Panc1 (cell line): Measurements from ENCODE around the gene GCNT3. TPM values are rescaled to one million over a fixed set of nuclear protein-coding genes. Genes with fewer than 3 reads are reported as not detected.

ENCODE experiments used
- ATAC-seq: fragments of 200-7000 bp; cut with Tn5 transposase; 2 replicates; pipeline ENCODE4 v1.9.1; 2020; ENCODE audit warnings: mild to moderate bottlenecking, moderate library complexity
- BruUV-seq: library from RNA; stranded (reverse); fragments of 400-500 nt; replicated peaks from 2 replicates; lab custom pipeline; 2021; lab: Mats Ljungman, UMichigan
- CTCF ChIA-PET: fragments of 300-600 bp; sonication (Branson Sonifier 250); formaldehyde crosslinking; loops from one replicate; lab custom pipeline; 2022; ENCODE audit warnings: antibody characterized with exemption; lab: Charles Lee
- POLR2A ChIA-PET: fragments of 300-600 bp; sonication (Branson Sonifier 250); formaldehyde crosslinking; loops from one replicate; lab custom pipeline; 2022; ENCODE audit warnings: antibody characterized with exemption; lab: Charles Lee
- DNase-seq: peaks from one replicate; pipeline ENCODE4 v3.0.0-alpha.2; 2010; ENCODE audit warnings: low read depth, low spot score
- H3K27ac ChIP-seq: 2 replicates; pipeline ENCODE4 v1.5.1; 2011; ENCODE audit warnings: mild to moderate bottlenecking, low read length, inconsistent platforms
- H3K27me3 ChIP-seq: fragments of 200-500 bp; sonication (Bioruptor generic); 2 replicates; pipeline ENCODE4 v1.6.0; 2014; ENCODE audit warnings: low read length, inconsistent platforms; ENCODE audit not compliant: control insufficient read depth, insufficient read depth
- H3K36me3 ChIP-seq: fragments of 200-500 bp; sonication (Bioruptor generic); 2 replicates; pipeline ENCODE4 v1.5.1; 2014; ENCODE audit warnings: inconsistent platforms, mild to moderate bottlenecking, low read length, moderate library complexity; ENCODE audit not compliant: control insufficient read depth, insufficient read depth
- H3K4me1 ChIP-seq: 2 replicates; pipeline ENCODE4 v1.5.1; 2011; ENCODE audit warnings: inconsistent platforms, mild to moderate bottlenecking, low read length, moderate library complexity; ENCODE audit not compliant: control insufficient read depth, insufficient read depth
- H3K4me3 ChIP-seq, 2 experiments: 2 replicates each; pipeline ENCODE4 v1.5.1; 2011 to 2012; ENCODE audit warnings: low read depth in 2 of 2, low read length in 2 of 2, mild to moderate bottlenecking in 2 of 2, inconsistent platforms in 1 of 2, moderate library complexity in 1 of 2
- H3K9me3 ChIP-seq: fragments of 200-500 bp; sonication (Bioruptor generic); 2 replicates; pipeline ENCODE4 v1.5.1; 2014; ENCODE audit warnings: low read depth, mild to moderate bottlenecking, inconsistent platforms, low read length, moderate library complexity; ENCODE audit not compliant: control insufficient read depth, insufficient read depth
- CTCF ChIP-seq: fragments of 450-650 bp; IDR thresholded peaks from 2 replicates; pipeline ENCODE4 v1.5.1; 2017; ENCODE audit warnings: mild to moderate bottlenecking
- POLR2AphosphoS5 ChIP-seq: IDR thresholded peaks from 2 replicates; pipeline ENCODE4 v1.6.1; 2012; ENCODE audit warnings: mild to moderate bottlenecking, low read depth, low read length, moderate library complexity
- REST ChIP-seq, 2 experiments: IDR thresholded peaks; 2 replicates each; pipeline ENCODE4 v1.6.1; 2011 to 2012; ENCODE audit warnings: low read depth in 2 of 2, control low read depth in 1 of 2, low read length in 1 of 2, mild to moderate bottlenecking in 1 of 2, moderate library complexity in 1 of 2; ENCODE audit not compliant: insufficient read depth in 1 of 2
- SIN3A ChIP-seq: IDR thresholded peaks from 2 replicates; pipeline ENCODE4 v1.6.1; 2012; ENCODE audit warnings: low read depth, mild to moderate bottlenecking, low read length, moderate library complexity, borderline replicate concordance; ENCODE audit not compliant: insufficient read depth
- TCF7L2 ChIP-seq: IDR thresholded peaks from 2 replicates; pipeline ENCODE4 v1.6.1; 2011; ENCODE audit warnings: mild to moderate bottlenecking, low read depth, low read length, inconsistent platforms
- in situ Hi-C: cut with HindIII; loops from 2 replicates; pipeline ENCODE4 v1.10.0; 2016; ENCODE audit warnings: low sequenced_read_pairs, low pct_unique_long_range_greater_than_20kb
- intact Hi-C: fragments of 100-400 bp; cut with micrococcal nuclease; formaldehyde crosslinking; loops from one replicate; pipeline ENCODE4 v1.10.0; 2022; ENCODE audit not compliant: unreplicated experiment
- total RNA-seq: library from RNA; stranded (reverse); gene quantifications from one replicate; pipeline ENCODE4 v1.2.1, GENCODE V29; 2021; ENCODE audit not compliant: unreplicated experiment

Gene GCNT3
- total RNA-seq, 1 experiment from 2014 or later: not detected

GRCh38 chr15:59632714-59633113 is 21.1 kb downstream of the GCNT3 start:
- Histone ChIP-seq H3K4me1 (no peaks in the 10 kb centered on the region), H3K27me3 (no peaks in the 10 kb centered on the region), H3K36me3 (no peaks in the 10 kb centered on the region), H3K4me3 (no peak overlapping the region), H3K27ac (no peak overlapping the region), H3K9me3 (no peaks in the 10 kb centered on the region)
- CTCF ChIA-PET: interaction anchor here (1.2 to 3.1 kb wide), 2 partner anchors 100 to 104 kb away, joined by 4 to 15 read pairs; no protein-coding TSS in a partner anchor
- no peak for DNase-seq
- BruUV-seq: no TSS peak
- intact Hi-C loops: no loop called here
- in situ Hi-C loops: no loop called here
- peak; percentile 83 for ATAC-seq
- POLR2A ChIA-PET: no interaction called here
- TF ChIP-seq POLR2AphosphoS5 (no peak), CTCF (peak; percentile 72)

DNA sequence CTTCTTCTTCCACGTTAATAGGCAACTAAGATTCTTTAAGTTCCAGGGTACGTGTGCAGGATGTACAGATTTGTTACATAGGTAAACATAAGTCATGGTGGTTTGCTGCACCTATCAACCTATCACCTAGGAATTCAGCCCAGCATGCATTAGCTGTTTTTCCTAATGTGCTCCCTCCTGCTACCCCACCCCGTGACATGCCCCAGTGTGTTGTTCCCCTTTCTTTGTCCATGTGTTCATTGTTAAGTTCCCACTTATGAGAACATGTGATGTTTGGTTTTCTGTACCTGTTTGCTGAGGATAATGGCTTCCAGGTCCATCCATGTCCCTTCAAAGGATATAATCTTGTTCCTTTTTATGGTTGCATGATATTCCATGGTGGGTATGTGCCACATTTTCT is 24.6 kb downstream of the GCNT3 start:
- no peaks in the 10 kb centered on the region for H3K27me3 ChIP-seq
- no peak for TF ChIP-seq REST (IDR thresholded peaks at IDR 0.05; ENCODE audit: insufficient read depth in 1 of 2, low read depth in 2 of 2, low read length in 1 of 2)
- no peak for TF ChIP-seq POLR2AphosphoS5
- TF ChIP-seq CTCF: no peak
- TF ChIP-seq TCF7L2: no peak
- TF ChIP-seq SIN3A: no peak
- peaks cover 5% of the 10 kb centered on the region; the same call in 1 of the 2 replicates for H3K36me3 ChIP-seq
- no TSS peak for BruUV-seq
- no peak for ATAC-seq
- H3K9me3 ChIP-seq: no peaks in the 10 kb centered on the region
- in situ Hi-C loops (no loop called here), intact Hi-C loops (no loop called here)
- H3K27ac ChIP-seq: no peak overlapping the region
- no peak overlapping the region for H3K4me3 ChIP-seq
- no peak for DNase-seq
- no peaks in the 10 kb centered on the region for H3K4me1 ChIP-seq
- CTCF ChIA-PET: no interaction called here
- POLR2A ChIA-PET: interaction anchor here (0.6 kb wide), 1 partner anchor 86 kb away, joined by 3 read pairs; no protein-coding TSS in a partner anchor
